OCI-LY3 (cell line): Measurements from ENCODE around the gene COL8A2.

Source experiments
- CTCF ChIP-seq: fragments of 200-600, 300-600 bp; sonication (generic); IDR thresholded peaks from 2 replicates; pipeline ENCODE4 v1.5.1; 2014; ENCODE audit warnings: antibody characterized with exemption, low read length, low read depth
- EZH2phosphoT487 ChIP-seq: fragments of 200-600 bp; shearing (Covaris generic); IDR thresholded peaks from 2 replicates; pipeline ENCODE4 v1.6.1; 2018; ENCODE audit warnings: antibody characterized with exemption, mixed run types, low read depth

- TF ChIP-seq CTCF = no peak
- no peak for TF ChIP-seq EZH2phosphoT487
These were observed 30.6 kb upstream of the COL8A2 start, which contains the start of gene MAP7D1 for GRCh38 chr1:36155408-36156328.
